Stimulated activated CD4-positive, alpha-beta T cell treated with anti-CD3 and anti-CD28 coated beads, TNF-alpha, amount 100 ng/mL, for 24 hours (primary cell): Measurements from ENCODE around the gene TBXA2R.
"Not testable (repeated sequence)": the region's sequence is repeated elsewhere in the genome, so short reads cannot be mapped to it uniquely, and the experiment has no call there.

Experiments
- DNase-seq, 3 experiments: peaks; one replicate each; pipeline ENCODE4 v3.0.0-alpha.2; 2020; ENCODE audit warnings: low read depth in 3 of 3

TBXA2R gene

DNA sequence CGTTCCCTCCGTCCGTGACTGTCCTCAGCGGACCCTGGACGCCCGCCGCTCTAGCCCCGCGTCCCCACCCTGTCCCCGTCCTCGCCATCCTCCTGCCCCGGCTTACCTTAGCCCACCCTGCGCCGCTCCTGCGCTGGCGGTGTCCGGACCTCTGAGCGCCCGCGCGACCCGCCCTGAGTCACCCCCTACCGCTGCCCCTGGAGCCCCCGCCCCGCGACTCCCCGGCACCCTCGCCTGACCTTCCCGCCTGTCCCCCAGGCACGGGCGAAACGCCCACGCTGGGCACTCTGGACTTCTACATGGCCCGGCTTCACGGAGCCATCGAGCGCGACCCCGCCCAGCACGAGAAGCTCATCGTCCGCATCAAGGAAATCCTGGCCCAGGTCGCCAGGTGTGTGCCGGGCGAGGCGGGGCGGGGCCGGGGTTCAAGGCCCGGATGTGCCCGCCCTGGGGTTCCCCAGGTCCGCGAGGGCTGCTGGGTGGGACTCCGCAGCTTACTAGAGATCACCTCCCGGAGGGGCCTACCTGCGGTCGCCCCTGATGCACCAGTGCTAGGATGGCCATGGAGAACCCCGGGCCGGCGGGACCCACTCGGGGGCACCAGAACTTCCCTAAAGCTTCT is 28.8 kb downstream of the TBXA2R start:
- no peak for DNase-seq

DNA sequence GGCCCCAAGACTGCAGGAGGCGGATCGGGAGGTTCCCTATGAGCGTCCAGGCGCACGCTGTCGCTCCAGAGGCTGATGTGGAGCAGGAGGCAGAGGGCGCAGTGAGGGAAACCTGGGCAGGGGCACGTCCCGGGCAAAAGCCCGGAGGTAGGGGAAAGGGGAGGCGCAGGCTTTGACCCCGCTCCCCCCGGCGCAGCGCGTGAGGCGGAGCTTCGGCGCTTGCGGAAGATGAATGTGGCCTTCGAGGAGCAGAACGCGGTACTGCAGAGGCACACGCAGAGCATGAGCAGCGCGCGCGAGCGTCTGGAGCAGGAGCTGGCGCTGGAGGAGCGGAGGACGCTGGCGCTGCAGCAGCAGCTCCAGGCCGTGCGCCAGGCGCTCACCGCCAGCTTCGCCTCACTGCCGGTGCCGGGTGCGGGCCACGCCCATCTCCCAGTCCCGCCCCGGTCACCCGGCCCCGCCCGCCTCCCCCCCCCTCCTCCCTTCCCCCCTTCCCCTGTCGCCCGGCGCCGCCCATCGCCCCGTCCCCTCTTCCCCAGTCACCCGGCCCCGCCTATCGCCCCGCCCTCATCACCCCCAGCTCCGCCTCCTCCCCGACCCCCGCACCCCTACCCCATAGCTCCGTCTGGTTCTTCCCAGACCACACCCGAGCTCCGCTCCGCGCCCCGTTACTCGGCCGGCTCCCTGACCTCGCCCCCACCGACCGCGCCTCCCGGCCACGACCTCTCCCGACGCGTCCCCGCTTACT is 29.8 kb downstream of the TBXA2R start:
- DNase-seq, result no peak

DNA sequence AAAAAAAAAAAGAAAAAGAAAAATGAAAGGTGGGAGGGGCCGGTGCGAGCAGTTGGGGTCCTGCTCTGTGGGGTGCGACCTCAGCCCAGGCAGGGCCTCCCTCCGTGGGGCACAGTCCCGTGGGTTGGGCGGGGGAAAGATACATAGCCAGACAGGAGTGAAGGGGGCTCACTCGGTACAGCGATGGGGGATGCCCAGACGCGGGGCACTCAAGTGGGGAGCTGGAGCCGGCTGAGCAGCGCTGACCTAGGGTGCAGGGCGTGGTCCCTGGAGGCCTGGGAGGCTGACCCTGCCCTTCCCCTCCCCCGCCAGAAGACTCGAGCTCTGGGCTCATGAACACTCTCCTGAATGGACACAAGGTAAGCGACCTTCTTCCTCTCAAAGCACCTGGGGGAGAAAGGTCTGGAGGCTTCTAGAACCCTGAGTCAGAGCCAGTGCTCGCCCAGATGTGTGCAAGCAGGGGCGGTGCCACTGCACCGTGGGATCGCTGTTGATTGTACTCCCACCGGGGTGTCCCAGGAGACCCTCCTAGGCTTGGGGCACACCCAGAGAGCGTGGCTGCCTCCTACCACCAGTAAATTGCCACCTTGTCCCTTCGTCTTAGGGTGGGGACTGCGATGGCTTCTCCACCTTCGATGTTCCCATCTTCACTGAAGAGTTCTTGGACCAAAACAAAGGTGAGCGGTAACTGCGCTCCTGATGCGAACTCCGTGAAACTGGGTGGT is 30.6 kb downstream of the TBXA2R start:
- DNase-seq, result no peak

DNA sequence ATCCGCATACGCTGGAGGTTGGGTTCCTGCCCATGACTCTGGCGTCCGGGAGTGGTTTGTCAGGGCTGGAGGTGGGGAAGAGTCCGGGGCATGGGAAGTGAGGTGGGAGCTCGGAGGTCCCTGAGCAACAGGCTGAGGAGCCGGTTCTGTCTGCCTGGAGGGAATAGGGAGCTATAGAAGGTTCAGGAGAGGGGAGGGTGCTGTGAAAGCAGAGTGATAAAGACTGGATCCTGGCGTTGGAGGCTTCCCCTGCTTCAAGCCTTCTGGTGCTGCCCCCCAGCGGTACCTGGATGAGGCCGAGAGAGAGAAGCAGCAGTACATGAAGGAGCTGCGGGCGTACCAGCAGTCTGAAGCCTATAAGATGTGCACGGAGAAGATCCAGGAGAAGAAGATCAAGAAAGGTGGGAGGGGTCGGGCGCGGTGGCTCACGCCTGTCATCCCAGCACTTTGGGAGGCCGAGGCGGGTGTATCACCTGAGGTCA is 31.4 kb downstream of the TBXA2R start:
- no peak for DNase-seq

DNA sequence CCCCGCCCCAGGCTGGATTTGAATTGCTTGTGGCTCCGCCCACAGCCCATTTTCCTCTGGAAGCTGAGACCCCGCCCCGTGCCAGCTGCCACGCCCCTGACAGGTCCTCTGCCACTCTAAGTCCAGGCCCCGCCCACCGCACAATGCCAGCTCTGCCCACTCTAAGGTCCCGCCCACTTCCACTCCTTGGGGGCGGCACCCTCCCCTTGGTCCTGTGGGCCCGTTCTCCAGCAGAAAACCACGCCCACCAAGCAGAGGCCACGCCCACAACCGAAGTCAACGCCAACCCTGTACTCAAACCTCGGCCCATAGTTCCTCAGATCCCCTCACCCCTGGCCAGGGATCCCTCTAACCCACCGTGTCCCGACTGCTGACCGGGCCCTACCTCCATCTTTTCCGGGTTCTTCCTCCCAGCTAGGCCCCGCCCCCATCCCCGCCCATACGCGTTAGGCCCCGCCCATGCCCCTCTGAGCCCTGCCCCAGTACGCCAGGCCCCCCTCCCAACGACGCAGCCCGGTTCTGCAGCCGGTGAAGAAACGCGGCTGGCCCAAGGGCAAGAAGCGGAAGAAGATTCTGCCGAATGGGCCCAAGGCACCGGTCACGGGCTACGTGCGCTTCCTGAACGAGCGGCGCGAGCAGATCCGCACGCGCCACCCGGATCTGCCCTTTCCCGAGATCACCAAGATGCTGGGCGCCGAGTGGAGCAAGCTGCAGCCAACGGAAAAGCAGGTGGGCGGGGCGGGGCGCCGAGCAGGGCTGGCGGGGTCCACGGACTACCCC is 32.6 kb downstream of the TBXA2R start:
- peak; percentile 60 to 91 (median 67) for DNase-seq

DNA sequence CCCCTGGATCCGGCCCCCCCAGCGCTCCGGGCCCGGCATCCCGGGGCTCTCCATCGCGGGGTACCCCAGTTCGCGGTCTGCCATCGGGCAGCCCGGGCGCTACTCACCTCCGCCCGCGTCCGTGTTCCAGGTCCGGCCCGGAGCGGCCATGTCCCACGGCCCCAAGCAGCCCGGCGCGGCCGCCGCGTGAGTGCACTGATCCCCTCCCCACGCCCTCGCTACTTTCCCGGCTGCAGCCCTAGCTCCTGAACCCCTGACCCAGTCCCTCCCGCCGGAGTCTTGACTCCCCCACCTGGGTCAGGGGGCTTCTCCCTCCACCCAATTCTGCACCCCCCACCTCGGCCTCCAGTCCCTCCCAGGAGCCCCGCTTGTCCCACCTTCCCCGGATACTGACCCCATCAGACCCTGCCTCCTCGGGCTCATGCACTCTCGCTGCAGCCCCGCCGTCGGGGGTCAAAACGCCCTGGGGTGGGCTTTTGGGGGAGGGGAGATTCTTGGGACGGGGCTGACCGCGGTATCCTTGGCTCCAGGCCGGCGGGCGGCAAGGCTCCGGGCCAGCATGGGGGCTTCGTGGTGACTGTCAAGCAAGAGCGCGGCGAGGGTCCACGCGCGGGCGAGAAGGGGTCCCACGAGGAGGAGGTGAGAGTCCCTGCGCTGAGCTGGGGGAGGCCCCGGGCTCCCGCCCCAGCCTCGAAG is 33.4 kb downstream of the TBXA2R start:
- DNase-seq, result no peak

DNA sequence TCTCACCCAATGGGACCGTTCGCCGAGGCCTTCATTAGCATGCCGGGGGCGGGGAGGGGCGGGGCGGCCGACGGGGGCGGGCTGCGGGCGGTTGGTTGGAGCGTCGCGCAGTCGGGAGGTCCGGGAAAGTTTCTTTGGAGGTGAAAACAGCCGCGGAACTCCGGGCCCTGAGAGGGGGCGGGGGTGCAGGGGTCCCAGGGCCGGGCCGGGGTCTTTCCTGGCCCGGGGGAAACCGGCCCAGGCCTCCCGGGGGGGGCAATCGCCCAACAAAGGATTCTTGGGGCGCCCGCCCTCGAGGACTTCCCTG is 33.9 kb downstream of the TBXA2R start, which contains the start of gene HMG20B:
Gene HMG20B, plus strand, starts transcription at position 90 of the 307 bp plus-strand sequence. CDS start 366 bp downstream, outside the sequence.
- DNase-seq, result no peak

DNA sequence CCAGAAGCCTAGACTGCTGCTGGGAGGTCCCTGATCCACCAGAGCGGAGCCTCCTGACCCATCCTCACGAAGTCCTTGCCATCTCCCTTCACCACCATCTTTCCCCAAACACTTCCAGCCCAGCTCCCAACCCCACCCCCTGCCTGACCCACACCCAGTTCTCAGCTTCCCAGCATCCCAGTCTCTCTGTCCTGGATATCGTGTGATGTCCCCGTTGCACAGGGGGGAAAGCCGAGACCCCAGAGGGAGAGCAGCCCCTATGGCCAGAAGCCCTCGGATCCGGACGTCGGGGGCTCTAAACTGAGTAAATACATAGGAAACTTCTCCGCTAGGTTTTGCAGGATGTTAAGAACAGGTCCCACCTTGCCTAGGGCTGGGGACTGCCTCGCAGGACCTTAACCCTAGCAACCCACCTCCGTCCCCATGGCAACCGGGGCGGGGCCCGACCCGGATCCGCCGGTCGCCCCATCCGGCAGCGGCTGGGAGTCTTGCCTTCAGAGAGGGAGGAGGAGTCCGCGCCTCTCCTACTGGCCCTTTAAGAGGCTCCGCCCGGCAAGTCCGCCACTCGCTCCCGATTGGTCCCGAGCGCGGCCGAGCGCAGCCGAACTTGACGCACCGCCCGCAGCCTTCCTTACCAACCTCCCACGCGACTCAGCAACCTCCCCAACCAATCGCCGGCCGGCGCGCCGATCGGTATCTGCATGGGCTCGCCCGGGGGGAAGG is 34.4 kb downstream of the TBXA2R start:
- peak; percentile 98 to 99 (median 98) for DNase-seq

DNA sequence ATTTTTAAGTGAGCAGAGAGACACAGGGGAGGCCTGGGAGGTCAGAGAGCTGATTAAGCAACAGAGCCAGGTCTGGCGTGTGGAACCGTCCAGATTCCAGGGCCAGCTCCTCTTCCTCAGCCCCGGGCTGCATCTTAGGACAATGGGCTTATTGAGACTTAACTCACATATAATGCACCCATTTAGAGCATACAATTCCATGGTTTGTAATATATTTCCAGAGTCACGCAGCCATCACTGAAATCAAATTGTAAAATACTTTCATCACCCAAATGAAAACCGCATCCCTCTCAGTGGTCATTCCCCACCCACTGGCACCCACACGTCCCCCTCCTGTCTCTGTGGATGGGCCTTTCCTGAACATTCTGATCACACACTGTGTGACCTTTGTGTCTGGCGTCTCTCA is 36.1 kb downstream of the TBXA2R start:
- no peak for DNase-seq

DNA sequence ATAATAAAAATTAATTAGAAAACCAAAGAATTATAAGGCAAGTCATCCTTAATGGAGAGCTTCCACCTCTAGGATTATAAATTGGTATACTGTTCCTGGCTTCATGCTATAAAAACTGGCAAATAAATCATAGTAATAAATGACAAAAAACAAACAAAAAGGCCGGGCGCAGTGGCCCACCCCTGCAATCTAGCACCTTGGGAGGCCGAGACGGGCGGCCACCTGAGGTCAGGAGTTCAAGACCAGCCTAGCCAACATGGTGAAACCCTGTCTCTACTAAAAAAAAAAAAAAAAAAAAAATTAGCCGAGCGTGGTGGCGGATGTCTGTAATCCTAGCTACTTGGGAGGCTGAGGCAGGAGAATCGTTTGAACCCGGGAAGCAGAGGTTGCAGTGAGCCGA is 36.6 kb downstream of the TBXA2R start:
- not testable (repeated sequence) for DNase-seq

DNA sequence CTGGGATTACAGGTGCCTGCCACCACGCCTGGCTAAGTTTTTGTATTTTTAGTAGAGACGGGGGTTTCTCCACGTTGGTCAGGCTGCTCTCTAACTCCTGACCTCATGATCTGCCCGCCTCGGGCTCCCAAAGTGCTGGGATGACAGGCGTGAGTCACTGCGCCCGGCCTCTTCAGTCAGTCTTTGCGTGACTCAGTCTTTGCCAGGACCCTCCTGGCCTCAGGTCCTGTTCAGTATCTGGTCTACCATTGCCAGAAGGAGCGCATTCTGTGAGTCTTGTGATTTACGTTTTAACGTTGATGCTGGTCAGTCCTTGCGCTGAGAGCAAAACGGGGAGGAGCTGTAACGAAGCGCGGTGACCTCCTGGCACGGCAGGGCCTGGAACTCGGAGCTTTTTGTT is 41.5 kb downstream of the TBXA2R start:
- no peak for DNase-seq

DNA sequence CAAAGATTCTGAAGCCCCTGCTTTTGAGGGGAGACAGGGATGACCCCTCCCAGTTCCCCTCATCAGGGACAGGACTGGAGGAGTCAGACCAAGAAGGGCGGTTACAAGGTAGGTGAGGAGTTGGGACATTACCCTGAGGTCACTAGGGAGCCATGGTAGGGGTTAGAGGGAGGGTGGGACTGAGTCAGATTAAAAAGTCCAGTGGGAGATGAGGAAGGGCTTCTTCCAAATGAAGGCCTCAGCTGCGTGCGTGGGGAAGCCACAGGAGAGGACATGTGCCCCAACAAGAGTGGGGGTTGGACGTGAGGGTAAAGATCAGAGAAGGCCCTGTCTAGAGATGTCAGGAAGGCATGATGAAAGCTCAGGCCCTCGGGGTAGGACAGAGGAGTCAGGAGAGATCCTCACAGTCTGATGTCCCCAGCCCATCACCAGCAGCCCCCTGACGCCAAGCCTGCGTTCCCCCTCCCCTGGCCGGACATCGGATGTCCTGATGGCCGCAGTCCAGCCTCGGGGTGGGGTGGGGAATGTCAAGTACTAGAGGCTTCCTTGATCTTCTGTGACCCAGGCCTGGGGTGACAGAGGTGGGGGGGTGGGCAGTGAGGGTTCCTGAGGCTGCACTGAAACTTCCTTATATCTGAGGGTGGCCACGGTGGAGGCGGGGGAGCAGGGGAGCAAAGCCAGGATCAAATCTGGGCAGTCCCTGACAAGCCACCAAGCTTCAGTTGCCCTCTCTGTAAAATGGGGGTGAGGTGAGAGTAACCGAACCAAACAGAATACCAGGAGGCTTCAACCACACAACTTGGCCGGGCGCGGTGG is 42.8 kb downstream of the TBXA2R start:
- DNase-seq, result no peak

DNA sequence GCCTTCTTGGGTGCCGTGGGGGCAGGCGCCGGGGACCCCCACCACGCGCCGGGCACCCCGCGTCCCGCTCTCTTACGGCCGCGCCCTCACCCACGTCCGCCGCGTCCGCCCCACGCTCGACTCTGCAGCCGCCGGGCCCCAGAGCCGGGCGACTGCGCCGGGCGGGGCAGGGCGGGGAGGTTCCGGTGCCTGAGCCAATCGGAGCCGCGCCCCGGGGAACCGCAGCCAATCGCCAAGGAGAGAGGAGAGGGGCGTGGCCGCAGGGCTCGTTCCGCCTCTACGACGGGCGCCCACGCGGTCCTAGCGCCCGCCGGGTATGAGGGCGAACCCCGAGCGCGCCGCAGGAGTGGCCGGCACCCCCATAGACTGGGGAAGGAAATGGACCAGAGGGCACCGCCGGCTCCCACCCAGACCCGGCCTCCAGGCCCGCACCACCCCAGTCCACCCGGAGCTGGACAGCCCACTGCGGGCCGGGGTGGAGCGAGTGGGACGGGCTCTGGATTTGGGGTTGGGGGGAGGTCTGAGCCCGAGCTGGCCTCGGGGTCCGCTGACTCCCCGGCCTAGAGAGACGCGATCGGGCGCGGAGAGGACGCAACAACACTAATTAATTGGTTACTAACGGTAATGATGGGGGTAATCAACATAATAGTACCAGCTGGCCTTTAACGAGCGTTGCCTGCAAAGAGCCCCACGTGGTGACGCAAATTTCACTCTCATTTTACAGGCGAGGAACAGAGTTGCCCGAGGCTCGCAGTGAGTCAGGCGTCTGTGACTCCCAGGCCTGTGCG is 49.0 kb downstream of the TBXA2R start, which contains the start of gene MFSD12:
Gene MFSD12, minus strand, starts transcription at position 126 of the 788 bp plus-strand sequence. CDS start 183 bp downstream, outside the sequence.
- DNase-seq, result peak; percentile 90 to 96 (median 94)

DNA sequence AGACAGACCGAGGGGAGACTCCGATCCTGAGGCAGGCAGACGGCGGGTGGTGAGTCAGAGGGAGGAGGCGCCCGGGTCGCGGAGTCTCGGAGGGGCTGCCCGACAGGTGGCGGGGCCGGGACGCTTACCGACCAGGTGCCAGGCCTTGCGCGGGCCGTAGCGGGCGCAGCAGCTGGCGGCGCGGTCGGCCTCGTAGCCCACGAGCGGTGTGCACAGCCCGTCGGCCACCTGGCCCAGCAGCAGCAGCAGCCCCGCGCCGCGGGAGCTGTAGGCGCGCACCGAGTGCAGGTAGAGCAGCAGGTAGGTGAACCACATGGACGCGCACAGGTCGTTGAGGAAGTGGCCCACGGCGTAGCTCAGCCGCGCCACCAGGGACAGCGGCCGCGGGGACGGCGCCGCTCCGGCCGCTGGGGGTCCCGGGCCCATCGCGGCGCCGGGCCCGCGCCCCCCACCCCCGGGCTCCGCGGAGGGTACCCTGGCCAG is 49.7 kb downstream of the TBXA2R start:
- DNase-seq, result peak; percentile 40 to 64 (median 51)

DNA sequence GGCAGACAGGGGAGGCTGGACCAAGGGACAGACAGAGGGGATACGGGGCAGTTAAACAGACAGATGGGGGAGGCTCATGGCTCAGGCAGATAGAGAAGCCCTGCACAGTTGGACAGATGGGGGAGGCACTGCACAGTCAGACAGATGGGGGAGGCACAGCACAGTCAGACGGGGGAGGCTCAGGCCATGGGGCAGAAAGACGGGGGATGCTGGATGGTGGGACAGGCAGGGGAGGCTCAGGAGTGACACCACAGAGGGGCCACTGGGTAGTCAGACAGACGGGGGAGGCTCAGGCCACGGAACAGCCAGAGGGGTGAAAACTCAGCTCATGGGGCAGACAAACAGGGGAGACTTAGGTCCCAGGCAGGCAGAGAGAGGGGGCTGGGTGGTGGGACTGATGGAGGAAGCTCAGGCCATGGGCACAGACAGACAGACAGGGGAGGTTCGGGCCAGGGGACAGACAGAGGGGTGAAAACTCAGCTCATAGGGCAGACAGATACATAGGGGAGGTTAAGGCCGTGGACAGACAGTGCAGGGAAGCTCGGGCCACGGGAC is 50.2 kb downstream of the TBXA2R start:
- DNase-seq, result no peak

DNA sequence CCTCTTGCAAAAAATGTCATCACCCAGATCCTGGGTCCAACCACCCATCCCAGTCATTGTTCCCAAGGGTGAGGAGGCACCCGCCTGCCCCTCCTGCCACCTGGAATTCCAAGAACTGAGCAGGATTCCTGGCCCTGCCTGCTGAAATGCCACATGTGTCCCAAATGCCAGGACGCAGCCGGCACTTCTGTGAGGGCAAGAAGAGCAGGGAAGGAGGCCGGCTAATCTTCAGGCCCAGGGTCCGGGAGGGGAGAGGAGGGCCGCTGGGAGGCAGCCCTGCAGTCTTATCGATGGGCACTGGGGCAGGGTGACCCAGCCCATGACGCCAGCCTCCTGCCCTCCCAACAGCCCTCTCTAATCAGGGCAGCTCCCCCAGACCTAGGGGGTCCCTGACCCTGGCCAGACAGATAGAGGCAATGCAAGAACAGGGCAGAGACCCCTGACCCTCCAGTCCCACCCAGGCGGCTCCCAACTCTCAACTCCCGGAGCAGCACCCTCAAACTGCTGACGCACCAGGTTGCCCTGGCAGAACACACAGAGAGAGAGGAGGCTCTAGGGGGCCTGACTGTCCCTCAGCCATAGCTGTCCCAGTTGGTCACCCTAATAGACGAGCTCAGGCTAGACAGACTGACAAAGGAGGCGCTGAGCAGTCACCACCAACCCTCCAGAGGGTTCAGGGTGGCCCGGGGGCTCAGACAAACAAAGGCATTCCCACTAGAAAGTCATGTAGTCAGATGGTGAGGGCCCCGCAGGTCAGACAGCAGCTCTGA is 50.8 kb downstream of the TBXA2R start:
- no peak for DNase-seq

DNA sequence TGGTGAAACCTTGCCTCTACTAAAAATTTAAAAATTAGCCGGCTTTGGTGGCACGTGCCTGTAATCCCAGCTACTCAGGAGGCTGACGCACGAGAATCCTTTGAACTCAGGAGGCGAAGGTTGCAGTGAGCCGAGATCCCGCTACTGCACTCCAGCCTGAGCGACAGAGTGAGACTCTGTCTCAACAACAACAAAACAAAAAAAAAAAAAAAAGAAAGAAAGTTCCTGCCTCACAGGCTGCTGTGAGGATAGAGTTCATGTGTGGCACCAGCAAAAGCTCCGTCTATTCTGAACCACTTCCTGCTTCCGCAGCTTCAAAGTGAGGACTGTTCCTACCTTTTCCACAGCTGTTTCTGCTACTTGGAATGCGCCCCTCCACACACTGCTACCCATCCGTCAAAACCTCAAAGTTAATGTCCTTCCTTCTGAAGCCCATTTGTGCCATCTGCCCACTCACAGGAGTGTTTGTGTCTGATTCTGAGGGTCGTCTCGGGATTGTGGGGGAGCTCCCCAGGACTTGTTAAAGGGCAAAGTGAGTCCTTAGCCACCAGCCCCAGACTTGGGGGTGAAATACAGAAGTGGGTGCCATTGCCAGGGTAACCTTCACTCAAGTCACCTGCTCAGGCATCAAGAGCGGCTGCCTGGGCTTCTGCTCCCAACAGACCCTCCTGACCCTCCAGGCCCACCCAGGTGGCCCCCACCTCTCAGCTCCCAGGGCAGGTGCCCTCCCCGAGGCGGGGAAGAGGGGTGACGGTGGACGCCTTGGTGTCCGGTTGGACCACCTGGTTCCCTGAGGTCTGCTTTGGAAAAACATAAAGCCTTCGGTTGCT is 52.2 kb downstream of the TBXA2R start:
- DNase-seq, result no peak
